ENCODE measurements around the gene POU4F2. TPM values are rescaled to one million over a fixed set of nuclear protein-coding genes. Genes with fewer than 3 reads are reported as not detected.

POU4F2 gene
- total and polyA plus RNA-seq, 2 donors (not counting 1 experiment from before 2014, with no cell fraction given): not detected

GRCh38 chr4:146643812-146644401 is 5.2 kb downstream of the POU4F2 start:
- Histone ChIP-seq H3K9me3 (ENCODE audit: control insufficient read depth, insufficient read depth, low read depth, low read length) (no peaks in the 10 kb centered on the region), H2AFZ (ENCODE audit: low read length) (no peak overlapping the region), H3K79me2 (ENCODE audit: control insufficient read depth, insufficient read depth, low read length) (no peaks in the 10 kb centered on the region), H3K4me1 (ENCODE audit: control insufficient read depth, extremely low read depth, insufficient read depth, low read length) (no peaks in the 10 kb centered on the region), H3K36me3 (ENCODE audit: control insufficient read depth, insufficient read depth, low read length) (no peaks in the 10 kb centered on the region), H4K20me1 (ENCODE audit: control insufficient read depth, extremely low read depth, insufficient read depth, low read length) (peaks cover 2% of the 10 kb centered on the region), H3K9ac (ENCODE audit: insufficient read depth, low read length) (no peak overlapping the region), H3K4me3 (replicated peaks in 1 of 4; ENCODE audit: control extremely low read depth in 1 of 4, insufficient read depth in 1 of 4, low read depth in 3 of 4, low read length in 4 of 4) (no peak overlapping the region), H3K4me2 (ENCODE audit: extremely low read depth, insufficient read depth, low read length) (no peak overlapping the region), H3K27ac (ENCODE audit: insufficient read depth, low read length) (no peak overlapping the region), H3K27me3 (ENCODE audit: control insufficient read depth, insufficient read depth, low read length) (peaks cover 33% of the 10 kb centered on the region)
- peak; percentile 23 to 35 for DNase-seq (ENCODE audit: low read depth in 2 of 2)
- TF ChIP-seq CTCF (conservative IDR thresholded peaks at IDR 0.05 in 1 of 2, IDR thresholded peaks at IDR 0.05 in 1 of 2; ENCODE audit: low read depth in 1 of 2, low read length in 2 of 2): no peak
- no peak for TF ChIP-seq EZH2 (IDR thresholded peaks at IDR 0.05; ENCODE audit: low read length, missing control alignments)

- Histone ChIP-seq H3K9me3 (ENCODE audit: control insufficient read depth, insufficient read depth, low read depth, low read length) (no peaks in the 10 kb centered on the region), H3K4me3 (replicated peaks in 1 of 4; ENCODE audit: control extremely low read depth in 1 of 4, insufficient read depth in 1 of 4, low read depth in 3 of 4, low read length in 4 of 4) (no peak overlapping the region), H3K4me1 (ENCODE audit: control insufficient read depth, extremely low read depth, insufficient read depth, low read length) (no peaks in the 10 kb centered on the region), H3K79me2 (ENCODE audit: control insufficient read depth, insufficient read depth, low read length) (no peaks in the 10 kb centered on the region), H3K36me3 (ENCODE audit: control insufficient read depth, insufficient read depth, low read length) (no peaks in the 10 kb centered on the region), H3K4me2 (ENCODE audit: extremely low read depth, insufficient read depth, low read length) (no peak overlapping the region), H3K27ac (ENCODE audit: insufficient read depth, low read length) (no peak overlapping the region), H3K27me3 (ENCODE audit: control insufficient read depth, insufficient read depth, low read length) (peaks cover 23% of the 10 kb centered on the region), H3K9ac (ENCODE audit: insufficient read depth, low read length) (no peak overlapping the region), H4K20me1 (ENCODE audit: control insufficient read depth, extremely low read depth, insufficient read depth, low read length) (peaks cover 2% of the 10 kb centered on the region), H2AFZ (ENCODE audit: low read length) (no peak overlapping the region)
- no peak for DNase-seq (ENCODE audit: low read depth in 2 of 2)
- TF ChIP-seq EZH2 (IDR thresholded peaks at IDR 0.05; ENCODE audit: low read length, missing control alignments) (no peak), CTCF (conservative IDR thresholded peaks at IDR 0.05 in 1 of 2, IDR thresholded peaks at IDR 0.05 in 1 of 2; ENCODE audit: low read depth in 1 of 2, low read length in 2 of 2) (no peak)
Measured at GRCh38 chr4:146645921-146646320, 7.2 kb downstream of the POU4F2 start.

- Histone ChIP-seq H3K4me1 (ENCODE audit: control insufficient read depth, extremely low read depth, insufficient read depth, low read length) (no peaks in the 10 kb centered on the region), H3K27me3 (ENCODE audit: control insufficient read depth, insufficient read depth, low read length) (peaks cover 23% of the 10 kb centered on the region), H3K4me3 (replicated peaks in 1 of 4; ENCODE audit: control extremely low read depth in 1 of 4, insufficient read depth in 1 of 4, low read depth in 3 of 4, low read length in 4 of 4) (no peak overlapping the region), H3K9ac (ENCODE audit: insufficient read depth, low read length) (no peak overlapping the region), H3K4me2 (ENCODE audit: extremely low read depth, insufficient read depth, low read length) (no peak overlapping the region), H3K9me3 (ENCODE audit: control insufficient read depth, insufficient read depth, low read depth, low read length) (no peaks in the 10 kb centered on the region), H3K79me2 (ENCODE audit: control insufficient read depth, insufficient read depth, low read length) (no peaks in the 10 kb centered on the region), H4K20me1 (ENCODE audit: control insufficient read depth, extremely low read depth, insufficient read depth, low read length) (peaks cover 2% of the 10 kb centered on the region), H2AFZ (ENCODE audit: low read length) (no peak overlapping the region), H3K36me3 (ENCODE audit: control insufficient read depth, insufficient read depth, low read length) (no peaks in the 10 kb centered on the region), H3K27ac (ENCODE audit: insufficient read depth, low read length) (no peak overlapping the region)
- TF ChIP-seq CTCF (conservative IDR thresholded peaks at IDR 0.05 in 1 of 2, IDR thresholded peaks at IDR 0.05 in 1 of 2; ENCODE audit: low read depth in 1 of 2, low read length in 2 of 2): no peak
- DNase-seq (ENCODE audit: low read depth in 2 of 2): no peak
Measured at GRCh38 chr4:146646593-146647325, 8.1 kb downstream of the POU4F2 start.
